CD4-positive, alpha-beta T cell (primary cell): ENCODE results near the gene TRAF3IP3. TPM values are rescaled to one million over a fixed set of nuclear protein-coding genes. Genes with fewer than 3 reads are reported as not detected.
A peak's percentile ranks its signal among the peaks of the same experiment; 100 is the strongest.

Source experiments
- ATAC-seq: fragments of 200-7000 bp; cut with Tn5 transposase; one replicate; pipeline ENCODE4 v1.10.0; 2022; ENCODE audit warnings: mild to moderate bottlenecking; ENCODE audit not compliant: poor library complexity
- CTCF ChIA-PET: fragments of 350-600 bp; sonication (Branson Sonifier 250); formaldehyde crosslinking; loops from one replicate; lab custom pipeline; 2021; ENCODE audit warnings: antibody characterized with exemption, inconsistent platforms; lab: Charles Lee
- POLR2A ChIA-PET: fragments of 350-600 bp; sonication (Branson Sonifier 250); formaldehyde crosslinking; loops from one replicate; lab custom pipeline; 2021; ENCODE audit warnings: antibody characterized with exemption, inconsistent platforms; lab: Charles Lee
- DNase-seq, 14 experiments: peaks; one replicate each; pipeline ENCODE4 v3.0.0-alpha.2; 2013 to 2020; ENCODE audit warnings: mixed read lengths in 2 of 14
- H3K27ac ChIP-seq, 2 donors: one replicate each; pipeline versions ENCODE4 v1.5.1 to v1.7.0; 2013; ENCODE audit warnings: low read length in 2 of 2, low read depth in 1 of 2, mild to moderate bottlenecking in 1 of 2
- H3K27me3 ChIP-seq, 2 experiments: 1 replicate in 1 of 2; 2 replicates in 1 of 2; pipeline versions ENCODE4 v1.6.1 to v1.7.0; 2013; ENCODE audit warnings: low read length in 2 of 2, control low read depth in 1 of 2, mild to moderate bottlenecking in 1 of 2, moderate library complexity in 1 of 2; ENCODE audit not compliant: insufficient read depth in 2 of 2, control insufficient read depth in 1 of 2
- H3K36me3 ChIP-seq: one replicate; pipeline ENCODE4 v1.6.1; 2013; ENCODE audit warnings: low read length, control low read depth; ENCODE audit not compliant: insufficient read depth
- H3K4me1 ChIP-seq: one replicate; pipeline ENCODE4 v1.6.1; 2013; ENCODE audit warnings: low read length, control low read depth; ENCODE audit not compliant: insufficient read depth
- H3K4me3 ChIP-seq: one replicate; pipeline ENCODE4 v1.5.1; 2013; ENCODE audit warnings: mild to moderate bottlenecking, low read length, moderate library complexity
- H3K9me3 ChIP-seq, 2 experiments: 1 replicate in 1 of 2; 2 replicates in 1 of 2; pipeline versions ENCODE4 v1.6.1 to v1.7.0; 2013; ENCODE audit warnings: low read length in 2 of 2, mild to moderate bottlenecking in 2 of 2, control low read depth in 1 of 2, moderate library complexity in 1 of 2; ENCODE audit not compliant: control insufficient read depth in 1 of 2, insufficient read depth in 1 of 2
- H3K27ac Mint-ChIP-seq: one replicate; pipeline ENCODE4 v1.8.0; 2020; ENCODE audit warnings: mixed read lengths
- H3K27me3 Mint-ChIP-seq: one replicate; pipeline ENCODE4 v1.8.0; 2021; ENCODE audit warnings: mixed read lengths
- H3K36me3 Mint-ChIP-seq: one replicate; pipeline ENCODE4 v1.8.0; 2021; ENCODE audit warnings: low read depth, mixed read lengths
- H3K4me1 Mint-ChIP-seq: one replicate; pipeline ENCODE4 v1.8.0; 2021; ENCODE audit warnings: low read depth, mixed read lengths
- H3K4me3 Mint-ChIP-seq: one replicate; pipeline ENCODE4 v1.8.0; 2020; ENCODE audit warnings: mild to moderate bottlenecking, mixed read lengths
- H3K9me3 Mint-ChIP-seq: one replicate; pipeline ENCODE4 v1.8.0; 2020; ENCODE audit warnings: mixed read lengths
- CTCF ChIP-seq: fragments of 200-600 bp; IDR thresholded peaks from one replicate; pipeline ENCODE4 v1.8.0; 2022; ENCODE audit warnings: antibody characterized with exemption, mild to moderate bottlenecking
- intact Hi-C, 2 experiments: fragments of 100-400 bp; cut with DNase I in 1 of 2; cut with micrococcal nuclease in 1 of 2; formaldehyde crosslinking; loops; one replicate each; pipeline versions ENCODE4 v1.15.1 to v1.9.0; 2023 to 2025; cut with DNase I, micrococcal nuclease
- total RNA-seq, 174 experiments: library from RNA in 2 of 174; stranded (reverse) in 2 of 174; gene quantifications; one replicate each; pipeline ENCODE4 v1.2.3 and lab custom pipeline; 2021 to 2026

The TRAF3IP3 gene
- total RNA-seq, 2 experiments from 2014 or later = 279 to 290 TPM

GRCh38 chr1:209827384-209828262, 71.8 kb downstream of the TRAF3IP3 start, which contains the start of gene UTP25:
Gene UTP25, plus strand, starts transcription at chr1:209827972. Its CDS starts 92 bp downstream, at chr1:209828064.
- H3K4me1 ChIP-seq = peaks cover 29% of the 10 kb centered on the region
- no peaks in the 10 kb centered on the region for H3K27me3 ChIP-seq
- ChIA-PET CTCF (interaction anchor here (1.0 to 2.0 kb wide), 11 partner anchors 10 to 78 kb away, joined by 3 to 16 read pairs (median 4); partner anchors contain the start of gene IRF6), POLR2A (interaction anchor here (0.6 to 2.2 kb wide), 9 partner anchors 9 to 82 kb away, joined by 3 to 18 read pairs (median 4); partner anchors contain the start of genes C1orf74 and TRAF3IP3)
- H3K9me3 ChIP-seq = no peaks in the 10 kb centered on the region
- peak within 1 kb of the TSS; percentile 96 for H3K4me3 ChIP-seq
- peak; percentile 71 for TF ChIP-seq CTCF
- no peaks in the 10 kb centered on the region for H3K9me3 Mint-ChIP-seq
- H3K4me1 Mint-ChIP-seq = peaks cover 50% of the 10 kb centered on the region
- intact Hi-C loops = loop anchor here (1.0 to 5.0 kb wide), 3 partner anchors 41 to 60 kb away; partner anchors contain the start of gene C1orf74 (in 1 of the 2)
- H3K27me3 Mint-ChIP-seq = peaks cover 7% of the 10 kb centered on the region
- H3K27ac ChIP-seq = peak within 1 kb of the TSS; percentile 62 to 89
- peak within 1 kb of the TSS; percentile 93 for H3K4me3 Mint-ChIP-seq
- H3K27ac Mint-ChIP-seq = peak within 1 kb of the TSS; percentile 91
- ATAC-seq (peak; percentile 88), DNase-seq (peak; percentile 82 to 97 (median 90))
- H3K36me3 Mint-ChIP-seq = peaks cover 37% of the 10 kb centered on the region
- H3K36me3 ChIP-seq = peaks cover 22% of the 10 kb centered on the region

GRCh38 chr1:209829716-209830115, 73.9 kb downstream of the TRAF3IP3 start:
- intact Hi-C loops = loop anchor here in 1 of 2 experiments (5.0 kb wide), 1 partner anchor 62 kb away; no protein-coding TSS in a partner anchor
- Histone ChIP-seq H3K27ac (no peak overlapping the region), H3K9me3 (no peaks in the 10 kb centered on the region), H3K4me1 (peaks cover 25% of the 10 kb centered on the region), H3K36me3 (peaks cover 43% of the 10 kb centered on the region), H3K4me3 (no peak overlapping the region), H3K27me3 (no peaks in the 10 kb centered on the region)
- no peaks in the 10 kb centered on the region for H3K27me3 Mint-ChIP-seq
- H3K36me3 Mint-ChIP-seq = peaks cover 58% of the 10 kb centered on the region
- no peaks in the 10 kb centered on the region for H3K9me3 Mint-ChIP-seq
- CTCF ChIA-PET = no interaction called here
- POLR2A ChIA-PET = no interaction called here
- peak overlapping the region; percentile 75 for H3K4me3 Mint-ChIP-seq
- H3K4me1 Mint-ChIP-seq = peaks cover 47% of the 10 kb centered on the region
- DNase-seq (no peak), ATAC-seq (no peak)
- no peak for TF ChIP-seq CTCF
- H3K27ac Mint-ChIP-seq = peak overlapping the region; percentile 68

- Histone ChIP-seq H3K4me1 (peaks cover 25% of the 10 kb centered on the region), H3K27ac (no peak overlapping the region), H3K27me3 (no peaks in the 10 kb centered on the region), H3K9me3 (no peaks in the 10 kb centered on the region), H3K4me3 (no peak overlapping the region), H3K36me3 (peaks cover 53% of the 10 kb centered on the region)
- intact Hi-C loops = no loop called here
- no peaks in the 10 kb centered on the region for H3K9me3 Mint-ChIP-seq
- DNase-seq (no peak), ATAC-seq (no peak)
- POLR2A ChIA-PET = no interaction called here
- TF ChIP-seq CTCF = no peak
- H3K4me1 Mint-ChIP-seq = peaks cover 47% of the 10 kb centered on the region
- H3K27ac Mint-ChIP-seq = peak overlapping the region; percentile 4
- H3K27me3 Mint-ChIP-seq = no peaks in the 10 kb centered on the region
- peaks cover 68% of the 10 kb centered on the region for H3K36me3 Mint-ChIP-seq
- no peak overlapping the region for H3K4me3 Mint-ChIP-seq
- CTCF ChIA-PET = interaction anchor here (1.5 to 2.4 kb wide), 2 partner anchors 7 to 254 kb away, joined by 4 to 7 read pairs; no protein-coding TSS in a partner anchor
Measured at GRCh38 chr1:209830722-209831121, 74.9 kb downstream of the TRAF3IP3 start.
